CD4-positive, alpha-beta T cell treated with Interleukin-12 subunit alpha and Interleukin-12 subunit beta, for 1 hour (primary cell): ENCODE data around the gene DCBLD1.
"Not testable (repeated sequence)": the region's sequence is repeated elsewhere in the genome, so short reads cannot be mapped to it uniquely, and the experiment has no call there.

Experiments
- DNase-seq: peaks from one replicate; pipeline ENCODE4 v3.0.0-alpha.2; 2020

DCBLD1 gene

GRCh38 chr6:117482240-117483003 lies at the start of gene DCBLD1:
TSS of gene DCBLD1 (plus strand) at chr6:117482674. CDS start at chr6:117482782, 108 bp downstream.
- peak; percentile 63 for DNase-seq

GRCh38 chr6:117440706-117441525 lies 41.6 kb upstream of the DCBLD1 start:
- no peak for DNase-seq

- no peak for DNase-seq
These were observed 40.6 kb upstream of the DCBLD1 start for GRCh38 chr6:117441824-117442264.

GRCh38 chr6:117442313-117442712 lies 40.2 kb upstream of the DCBLD1 start:
- DNase-seq: not testable (repeated sequence)

GRCh38 chr6:117444600-117444999 lies 37.9 kb upstream of the DCBLD1 start:
- DNase-seq: no peak

GRCh38 chr6:117446861-117447260 lies 35.6 kb upstream of the DCBLD1 start:
- DNase-seq: no peak

GRCh38 chr6:117448011-117448410 lies 34.5 kb upstream of the DCBLD1 start:
- no peak for DNase-seq

GRCh38 chr6:117448732-117449485 lies 33.6 kb upstream of the DCBLD1 start:
- DNase-seq: no peak

GRCh38 chr6:117449549-117450439 lies 32.7 kb upstream of the DCBLD1 start:
- peak; percentile 70 for DNase-seq

GRCh38 chr6:117451671-117452070 lies 30.8 kb upstream of the DCBLD1 start:
- no peak for DNase-seq

- DNase-seq: no peak
These were observed 26.2 kb upstream of the DCBLD1 start for GRCh38 chr6:117456250-117456649.

- no peak for DNase-seq
These were observed 25.5 kb upstream of the DCBLD1 start for GRCh38 chr6:117456998-117457397.

GRCh38 chr6:117459204-117459944 lies 23.1 kb upstream of the DCBLD1 start:
- DNase-seq: no peak

- DNase-seq: no peak
These were observed 18.5 kb upstream of the DCBLD1 start for GRCh38 chr6:117463762-117464665.

- DNase-seq: no peak
These were observed 17.8 kb upstream of the DCBLD1 start for GRCh38 chr6:117464700-117465099.

GRCh38 chr6:117465691-117466090 lies 16.8 kb upstream of the DCBLD1 start:
- no peak for DNase-seq

GRCh38 chr6:117467876-117468275 lies 14.6 kb upstream of the DCBLD1 start:
- DNase-seq: no peak

GRCh38 chr6:117468527-117468926 lies 13.9 kb upstream of the DCBLD1 start:
- not testable (repeated sequence) for DNase-seq

GRCh38 chr6:117469356-117469755 lies 13.1 kb upstream of the DCBLD1 start:
- DNase-seq: no peak

GRCh38 chr6:117469791-117470190 lies 12.7 kb upstream of the DCBLD1 start:
- no peak for DNase-seq
